Stomach (tissue), 4 donors: ENCODE measurements around the gene GNAS.

Source experiments
- POLR2A ChIP-seq, 4 donors: fragments of 450-650 bp; IDR thresholded peaks; one replicate each; pipeline ENCODE4 v1.6.1; 2016; ENCODE audit warnings: antibody characterized with exemption in 4 of 4, control low read depth in 2 of 4, mild to moderate bottlenecking in 1 of 4, moderate library complexity in 1 of 4
- POLR2AphosphoS5 ChIP-seq, 3 donors: sonication (generic); formaldehyde crosslinking; IDR thresholded peaks; one replicate each; pipeline ENCODE4 v1.6.1; 2016; ENCODE audit warnings: antibody characterized with exemption in 3 of 3

DNA sequence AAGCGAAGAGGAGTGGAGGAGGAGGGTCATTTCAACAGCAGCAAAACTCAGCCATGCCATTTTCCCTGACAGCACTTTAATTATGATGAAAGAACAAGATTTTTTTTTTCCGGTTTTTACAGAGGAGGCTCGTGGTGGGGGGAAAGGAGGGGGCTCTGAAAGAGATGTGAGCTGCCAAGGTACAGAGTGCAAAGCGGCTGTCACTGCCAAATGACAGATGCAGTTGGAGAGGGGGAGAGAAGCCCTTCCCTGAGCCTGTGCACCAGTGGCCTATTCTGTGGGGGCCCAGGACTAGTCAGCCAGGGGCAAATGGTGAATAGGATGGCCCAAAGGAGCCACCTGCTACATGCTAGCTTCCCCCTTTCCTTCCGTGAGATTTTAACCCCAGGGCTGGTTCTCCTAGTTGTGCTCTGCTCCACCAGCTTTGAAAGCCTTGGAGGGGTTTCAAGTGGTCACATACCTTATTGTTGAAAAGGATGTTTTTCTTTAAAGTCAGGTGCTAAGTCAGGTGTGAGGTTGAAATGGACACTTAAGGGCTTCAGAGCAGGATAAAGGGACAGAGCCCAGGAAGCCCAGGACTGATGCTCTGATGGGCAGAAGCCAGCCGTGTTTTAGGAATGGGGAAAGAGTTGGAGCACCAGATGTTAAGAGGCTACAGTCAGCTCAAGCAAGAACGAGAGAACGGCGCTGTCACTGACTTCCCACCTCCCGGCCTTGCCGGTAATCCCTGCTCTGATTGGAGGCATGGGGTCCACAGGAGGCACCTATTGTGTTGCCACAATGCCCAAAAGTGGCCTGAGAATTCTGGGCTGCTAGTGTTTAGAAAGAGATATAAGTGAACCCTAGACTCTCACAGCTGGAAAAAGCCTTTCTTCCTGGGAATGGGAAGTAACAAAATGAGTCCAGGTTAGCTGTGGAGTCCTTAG lies 24.8 kb downstream of the GNAS start:
- no peak for TF ChIP-seq POLR2A (IDR thresholded peaks at IDR 0.05)
- no peak for TF ChIP-seq POLR2AphosphoS5 (IDR thresholded peaks at IDR 0.05)
